Iris pigment epithelial cell (primary cell): Measurements from ENCODE around the gene INKA1.

Source experiments
- DNase-seq: peaks from one replicate; pipeline ENCODE4 v3.0.0-alpha.2; 2011; ENCODE audit warnings: low read depth

The INKA1 gene

GRCh38 chr3:49786357-49787181 is 16.5 kb upstream of the INKA1 start, which contains the start of gene IP6K1:
IP6K1 (minus strand) TSS chr3:49786542; CDS start chr3:49748040, 38,502 bp downstream.
- DNase-seq = peak; percentile 100

- DNase-seq = no peak
Measured at GRCh38 chr3:49787182-49787464, 15.9 kb upstream of the INKA1 start.

- DNase-seq = no peak
Measured at GRCh38 chr3:49787536-49787935, 15.5 kb upstream of the INKA1 start.

DNA sequence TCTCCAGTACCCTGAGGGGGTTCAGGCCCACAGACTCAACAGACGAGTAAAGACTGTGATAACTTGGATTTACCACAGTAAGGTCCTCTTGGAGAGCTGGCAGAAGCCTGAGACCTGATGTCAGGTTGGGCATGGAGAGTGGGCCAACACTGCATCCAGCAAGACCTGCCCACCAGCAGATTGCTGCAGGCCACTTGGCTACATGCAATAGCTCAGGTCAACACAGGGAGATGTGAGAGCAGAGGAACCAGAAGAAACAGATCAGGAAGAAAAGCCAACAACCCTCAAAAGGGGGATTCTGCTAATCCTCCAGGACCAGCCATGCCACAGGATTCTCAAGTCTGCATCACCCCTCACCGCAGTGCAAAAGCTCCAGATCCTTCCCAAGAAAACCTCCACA is 15.0 kb upstream of the INKA1 start:
- no peak for DNase-seq

GRCh38 chr3:49790626-49791411 is 12.2 kb upstream of the INKA1 start:
- DNase-seq = no peak

- no peak for DNase-seq
Measured at GRCh38 chr3:49791571-49791970, 11.5 kb upstream of the INKA1 start.

DNA sequence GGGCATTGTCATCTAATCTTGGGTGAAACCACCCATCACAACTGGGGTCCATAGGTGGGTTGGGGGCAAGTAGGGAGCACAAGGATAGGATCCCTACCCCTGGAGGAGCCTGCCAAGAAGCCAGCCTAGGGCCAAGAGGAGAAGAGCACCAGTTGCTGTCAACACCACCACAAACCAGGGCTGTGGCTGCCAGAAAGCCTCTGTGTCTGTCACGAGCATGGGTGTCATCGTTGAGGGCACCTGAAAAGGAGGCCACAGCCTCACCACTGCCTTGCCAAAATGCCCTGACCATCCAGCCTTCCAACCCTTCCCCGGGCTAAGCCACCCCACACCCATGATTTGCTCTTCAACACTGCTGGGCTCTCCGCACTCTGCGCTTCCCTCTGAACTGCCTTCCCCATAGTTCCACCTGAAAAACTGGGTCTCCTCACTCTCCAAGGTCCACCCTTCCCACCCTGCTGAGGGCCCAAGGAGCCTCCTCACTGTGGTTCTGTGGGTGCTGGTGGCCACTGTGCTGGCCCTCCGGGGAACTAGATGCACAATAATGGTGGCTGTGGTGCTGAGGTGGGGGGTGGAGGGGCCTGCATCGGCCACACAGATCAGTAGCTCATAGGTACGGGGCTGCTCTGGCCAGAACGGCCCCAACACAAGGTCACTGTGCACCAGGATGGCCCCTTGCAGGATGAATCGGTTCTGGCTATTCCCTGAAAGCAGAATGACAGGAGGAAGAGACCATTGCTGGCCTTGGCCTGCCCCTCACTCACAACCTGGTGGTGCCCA is 10.5 kb upstream of the INKA1 start:
- DNase-seq = no peak

- no peak for DNase-seq
Measured at GRCh38 chr3:49793486-49794085, 9.5 kb upstream of the INKA1 start.

- DNase-seq = no peak
Measured at GRCh38 chr3:49794431-49794830, 8.6 kb upstream of the INKA1 start.

GRCh38 chr3:49794926-49795905 is 7.8 kb upstream of the INKA1 start:
- DNase-seq = no peak

DNA sequence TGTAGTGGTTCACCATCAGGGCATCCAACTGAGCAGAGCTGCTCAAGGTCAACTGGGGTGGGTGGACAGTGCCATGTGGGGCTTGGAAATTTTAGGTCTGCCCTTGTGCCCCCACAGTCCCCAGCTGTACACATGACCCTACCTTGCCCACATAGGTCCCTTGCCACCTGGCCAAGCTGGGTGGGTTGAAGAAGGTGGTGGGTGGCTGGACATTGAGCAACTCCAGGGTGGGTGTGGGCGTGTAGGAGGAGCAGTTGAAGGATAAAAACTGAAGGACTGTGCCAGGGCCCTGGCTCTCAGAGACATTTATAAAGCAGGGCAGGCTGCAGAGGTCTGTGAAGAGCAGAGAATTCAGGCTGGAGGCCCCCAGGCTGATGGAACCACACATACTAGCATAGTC is 4.0 kb upstream of the INKA1 start:
- DNase-seq = no peak

- DNase-seq = peak; percentile 82
Measured at GRCh38 chr3:49799761-49800160, 3.3 kb upstream of the INKA1 start, which contains the start of gene CDHR4. CDHR4 (minus strand) TSS chr3:49799873; CDS start chr3:49799812, 61 bp downstream.

DNA sequence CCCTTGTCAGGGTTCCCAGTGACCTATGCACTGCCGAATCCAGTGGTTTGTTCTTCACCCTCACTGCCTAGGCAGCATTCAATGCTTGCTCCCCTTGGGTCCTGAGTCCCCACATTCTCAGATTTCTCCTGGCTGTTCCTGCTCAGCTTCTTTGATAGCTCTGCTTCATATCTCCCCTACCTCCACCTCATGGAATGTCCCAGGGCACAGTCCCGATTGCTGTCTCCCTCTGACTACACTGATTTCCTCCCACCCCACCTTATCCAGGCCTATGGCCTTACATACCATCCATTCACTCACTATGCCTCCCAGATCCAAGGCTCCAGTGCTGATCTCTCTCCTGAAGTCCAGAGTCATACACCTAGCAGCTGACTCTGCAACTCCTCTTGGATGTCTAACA is 1.9 kb upstream of the INKA1 start:
- no peak for DNase-seq

- peak; percentile 27 for DNase-seq
Measured at GRCh38 chr3:49803465-49804140, 542 bp downstream of the INKA1 start.

GRCh38 chr3:49804141-49805041 is 1.3 kb downstream of the INKA1 start:
- DNase-seq = no peak

DNA sequence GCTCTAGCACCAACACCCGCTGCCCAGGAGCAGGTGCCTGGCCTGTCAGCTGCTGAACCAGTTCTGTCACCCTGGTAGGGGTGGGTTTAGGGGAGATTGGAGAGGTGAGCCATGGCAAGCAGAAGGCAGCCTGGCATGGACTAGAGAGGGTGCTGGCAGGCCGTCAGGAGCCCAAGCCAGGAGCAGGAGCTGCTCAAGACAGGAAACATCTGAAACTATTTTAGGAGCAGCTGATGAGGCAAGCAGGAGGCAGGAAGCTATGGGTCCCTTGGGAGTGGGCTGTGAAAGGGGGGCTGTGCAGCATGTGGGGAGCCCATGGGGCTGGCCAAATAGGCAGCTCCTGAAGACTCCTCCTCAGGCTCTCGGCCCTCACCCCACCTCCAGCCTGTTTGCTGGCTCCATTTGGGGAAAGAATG is 2.3 kb downstream of the INKA1 start:
- no peak for DNase-seq

- DNase-seq = no peak
Measured at GRCh38 chr3:49805897-49806701, 3.0 kb downstream of the INKA1 start.

- DNase-seq = no peak
Measured at GRCh38 chr3:49806850-49807249, 3.8 kb downstream of the INKA1 start.
